SK-N-MC (cell line): ENCODE measurements around the gene SMG7.

Source experiments
- DNase-seq: peaks from one replicate; pipeline ENCODE4 v3.0.0-alpha.2; 2011; ENCODE audit warnings: low read depth, low spot score
- H3K27ac ChIP-seq: fragments of 200-600 bp; sonication (generic); 2 replicates; pipeline ENCODE4 v1.5.1; 2016; ENCODE audit warnings: mixed run types
- H3K36me3 ChIP-seq: fragments of 200-600 bp; sonication (generic); 2 replicates; pipeline ENCODE4 v1.6.1; 2017; ENCODE audit warnings: antibody characterized with exemption, low read length, mixed read lengths; ENCODE audit not compliant: insufficient read depth
- H3K4me3 ChIP-seq: fragments of 200-600 bp; sonication (generic); 2 replicates; pipeline ENCODE4 v1.5.1; 2016
- H3K9ac ChIP-seq: fragments of 200-600 bp; sonication (generic); 2 replicates; pipeline ENCODE4 v1.8.0; 2017; ENCODE audit warnings: mixed run types, mixed read lengths; ENCODE audit not compliant: insufficient read length
- H3K9me3 ChIP-seq: fragments of 200-600 bp; sonication (generic); 2 replicates; pipeline ENCODE4 v1.6.1; 2017; ENCODE audit warnings: low read depth, mild to moderate bottlenecking, antibody characterized with exemption, low read length, moderate library complexity, mixed read lengths
- EZH2 ChIP-seq: fragments of 200-600 bp; sonication (generic); IDR thresholded peaks from one replicate; pipeline ENCODE4 v1.6.1; 2017; ENCODE audit warnings: antibody characterized with exemption
- FOXP2 ChIP-seq: optimal IDR thresholded peaks from 2 replicates; pipeline ENCODE3; 2011; ENCODE audit warnings: mild to moderate bottlenecking, moderate library complexity; ENCODE audit not compliant: insufficient read depth; ENCODE audit errors: extremely low read length, control extremely low read depth
- POLR2AphosphoS5 ChIP-seq: IDR thresholded peaks from 2 replicates; pipeline ENCODE4 v1.6.1; 2012; ENCODE audit warnings: mild to moderate bottlenecking, low read depth, low read length, borderline replicate concordance

The SMG7 gene

GRCh38 chr1:183568176-183569021 is 96.1 kb downstream of the SMG7 start:
- H3K9ac ChIP-seq: no peak overlapping the region
- DNase-seq: no peak
- no peaks in the 10 kb centered on the region for H3K36me3 ChIP-seq
- no peak for TF ChIP-seq FOXP2
- TF ChIP-seq POLR2AphosphoS5: no peak
- TF ChIP-seq EZH2: no peak
- no peaks in the 10 kb centered on the region for H3K9me3 ChIP-seq
- no peak overlapping the region for H3K27ac ChIP-seq
- no peak overlapping the region for H3K4me3 ChIP-seq

GRCh38 chr1:183569141-183569540 is 96.8 kb downstream of the SMG7 start:
- TF ChIP-seq POLR2AphosphoS5: no peak
- TF ChIP-seq EZH2: no peak
- TF ChIP-seq FOXP2: no peak

GRCh38 chr1:183569801-183570200 is 97.5 kb downstream of the SMG7 start:
- Histone ChIP-seq H3K4me3 (no peak overlapping the region), H3K36me3 (no peaks in the 10 kb centered on the region), H3K9ac (no peak overlapping the region), H3K9me3 (no peaks in the 10 kb centered on the region), H3K27ac (no peak overlapping the region)
- TF ChIP-seq POLR2AphosphoS5: no peak
- no peak for TF ChIP-seq EZH2
- TF ChIP-seq FOXP2: no peak
- DNase-seq: no peak

More at GRCh38 chr1:183569141-183569540, 96.8 kb downstream of the SMG7 start:
- Histone ChIP-seq H3K4me3 (no peak overlapping the region), H3K27ac (no peak overlapping the region), H3K9ac (no peak overlapping the region), H3K36me3 (no peaks in the 10 kb centered on the region), H3K9me3 (no peaks in the 10 kb centered on the region)
- DNase-seq: no peak

GRCh38 chr1:183570451-183570850 is 98.2 kb downstream of the SMG7 start:
- DNase-seq: no peak
- H3K27ac ChIP-seq: no peak overlapping the region
- TF ChIP-seq EZH2: no peak
- TF ChIP-seq POLR2AphosphoS5: no peak
- TF ChIP-seq FOXP2: no peak

GRCh38 chr1:183571678-183572268 is 99.5 kb downstream of the SMG7 start:
- no peaks in the 10 kb centered on the region for H3K9me3 ChIP-seq
- no peak for DNase-seq
- TF ChIP-seq EZH2 (no peak), FOXP2 (no peak), POLR2AphosphoS5 (no peak)
- H3K4me3 ChIP-seq: no peak overlapping the region
- no peak overlapping the region for H3K9ac ChIP-seq
- H3K36me3 ChIP-seq: no peaks in the 10 kb centered on the region
- H3K27ac ChIP-seq: no peak overlapping the region

More at GRCh38 chr1:183570451-183570850, 98.2 kb downstream of the SMG7 start:
- no peaks in the 10 kb centered on the region for H3K36me3 ChIP-seq
- H3K4me3 ChIP-seq: no peak overlapping the region
- no peak overlapping the region for H3K9ac ChIP-seq
- H3K9me3 ChIP-seq: no peaks in the 10 kb centered on the region

- no peaks in the 10 kb centered on the region for H3K36me3 ChIP-seq
- H3K4me3 ChIP-seq: no peak overlapping the region
- H3K9ac ChIP-seq: no peak overlapping the region
- H3K27ac ChIP-seq: no peak overlapping the region
- no peaks in the 10 kb centered on the region for H3K9me3 ChIP-seq
- TF ChIP-seq POLR2AphosphoS5 (no peak), EZH2 (no peak), FOXP2 (no peak)
- no peak for DNase-seq
Measured at GRCh38 chr1:183572721-183573120, 100.4 kb downstream of the SMG7 start.

GRCh38 chr1:183575606-183576005 is 103.3 kb downstream of the SMG7 start:
- Histone ChIP-seq H3K27ac (no peak overlapping the region), H3K9me3 (no peaks in the 10 kb centered on the region), H3K36me3 (no peaks in the 10 kb centered on the region), H3K4me3 (no peak overlapping the region), H3K9ac (no peak overlapping the region)
- TF ChIP-seq POLR2AphosphoS5: no peak
- no peak for TF ChIP-seq EZH2
- TF ChIP-seq FOXP2: no peak
- DNase-seq: no peak

- Histone ChIP-seq H3K9me3 (no peaks in the 10 kb centered on the region), H3K36me3 (no peaks in the 10 kb centered on the region), H3K9ac (no peak overlapping the region), H3K4me3 (no peak overlapping the region), H3K27ac (no peak overlapping the region)
- TF ChIP-seq FOXP2 (no peak), POLR2AphosphoS5 (no peak), EZH2 (no peak)
- no peak for DNase-seq
Measured at GRCh38 chr1:183576537-183576936, 104.2 kb downstream of the SMG7 start.
